HepG2 (cell line): ENCODE results near the gene FN1. TPM values are rescaled to one million over a fixed set of nuclear protein-coding genes. Genes with fewer than 3 reads are reported as not detected.

Experiments used
- AHDC1 ChIP-seq: sonication (generic); formaldehyde crosslinking; IDR thresholded peaks from 2 replicates; pipeline ENCODE4 v1.5.1; 2020; ENCODE audit warnings: mild to moderate bottlenecking, missing genetic modification reagents, borderline replicate concordance
- DMTF1 ChIP-seq: sonication (generic); formaldehyde crosslinking; IDR thresholded peaks from 2 replicates; pipeline ENCODE4 v1.4.0; 2020; ENCODE audit warnings: mild to moderate bottlenecking, missing genetic modification reagents
- DPF2 ChIP-seq: sonication (generic); formaldehyde crosslinking; IDR thresholded peaks from 2 replicates; pipeline ENCODE4 v1.4.0; 2020; ENCODE audit warnings: mild to moderate bottlenecking, low read depth, missing genetic modification reagents, borderline replicate concordance
- HNF1B ChIP-seq: sonication (generic); formaldehyde crosslinking; IDR thresholded peaks from 2 replicates; pipeline ENCODE4 v1.5.1; 2020; ENCODE audit warnings: mild to moderate bottlenecking, moderate library complexity, missing genetic modification reagents
- KDM5A ChIP-seq: fragments of 200-600 bp; sonication (generic); IDR thresholded peaks from 2 replicates; pipeline ENCODE4 v1.7.0; 2018; ENCODE audit warnings: antibody characterized with exemption, mild to moderate bottlenecking, low read length, borderline replicate concordance
- NR3C1 ChIP-seq: sonication (generic); formaldehyde crosslinking; IDR thresholded peaks from 2 replicates; pipeline ENCODE4 v1.4.0; 2020; ENCODE audit warnings: missing genetic modification reagents
- PHF5A ChIP-seq: IDR thresholded peaks from one replicate; pipeline ENCODE4 v1.6.1; 2018; ENCODE audit warnings: low read depth, missing genetic modification reagents; ENCODE audit not compliant: unreplicated experiment
- ZNF318 ChIP-seq: sonication (generic); formaldehyde crosslinking; IDR thresholded peaks from 2 replicates; pipeline ENCODE4 v1.4.0; 2020; ENCODE audit warnings: mild to moderate bottlenecking, missing genetic modification reagents
- ZNF775 ChIP-seq: sonication (generic); formaldehyde crosslinking; IDR thresholded peaks from 2 replicates; pipeline ENCODE4 v1.4.0; 2020; ENCODE audit warnings: missing genetic modification reagents, mild to moderate bottlenecking, moderate library complexity, borderline replicate concordance
- ZSCAN30 ChIP-seq: sonication (generic); formaldehyde crosslinking; IDR thresholded peaks from 2 replicates; pipeline ENCODE4 v1.5.0; 2020; ENCODE audit warnings: mild to moderate bottlenecking, missing genetic modification reagents
- polyA plus RNA-seq, 8 experiments: library from polyadenylated mRNA; depleted of rRNA in 3 of 8; stranded (reverse) in 7 of 8; unstranded in 1 of 8; fragments of >200 nt; fragmentation: Illumina TruSeq in 4 of 8; extraction: Trizol in 4 of 8; gene quantifications; 2 replicates each; pipeline versions ENCODE4 v1.2.1 to v1.2.3, GENCODE V29; 2011 to 2016; ENCODE audit warnings: low read depth in 4 of 8, missing spikeins in 1 of 8, mixed read lengths in 1 of 8; ENCODE audit not compliant: insufficient read depth in 1 of 8
- total RNA-seq, 5 experiments: library from RNA; depleted of rRNA; stranded (reverse); fragments of >200 nt; fragmentation: Illumina TruSeq; extraction: Trizol; gene quantifications; 2 replicates each; pipeline ENCODE4 v1.2.3, GENCODE V29; 2016; ENCODE audit warnings: low read depth in 1 of 5

FN1 gene
- total and polyA plus RNA-seq, 2 of the 13 experiments (the other 11 are each of a cell fraction or from before 2014, with no cell fraction given), result 1,847 to 6,471 TPM

GRCh38 chr2:215358891-215359575, 76.8 kb downstream of the FN1 start (continued):
- TF ChIP-seq DMTF1 (no peak), PHF5A (CRISPR knock-in tag) (peak; percentile 90), ZNF775 (CRISPR knock-in tag) (no peak), DPF2 (CRISPR knock-in tag) (no peak), HNF1B (CRISPR knock-in tag) (no peak), ZSCAN30 (no peak), NR3C1 (CRISPR knock-in tag) (no peak), ZNF318 (CRISPR knock-in tag) (peak; percentile 62; the same call in 1 of the 2 replicates), KDM5A (no peak), AHDC1 (CRISPR knock-in tag) (no peak)
